Right lobe of liver (tissue), 4 donors: Measurements from ENCODE around the gene MAST3.
"Not testable (repeated sequence)": the region's sequence is repeated elsewhere in the genome, so short reads cannot be mapped to it uniquely, and the experiment has no call there.

Experiments
- POLR2A ChIP-seq: fragments of 450-650 bp; IDR thresholded peaks from one replicate; pipeline ENCODE4 v1.6.1; 2017; ENCODE audit warnings: antibody characterized with exemption, mild to moderate bottlenecking
- TF ChIP-seq, protein P1 (sequence below), 4 donors: fragments of 200-600 bp in 3 of 4; fragments of 450-650 bp in 1 of 4; IDR thresholded peaks; one replicate each; pipeline versions ENCODE4 v1.5.1 to v1.8.0; 2016 to 2022; ENCODE audit warnings: antibody characterized with exemption in 4 of 4, mild to moderate bottlenecking in 2 of 4
- donor health status: DM: no; HTN: no; CAD: no.
- donor health status: DM: no; HTN: no; CAD: no.
- donor health status: DM: no; HTN: yes; CAD: no.

DNA sequence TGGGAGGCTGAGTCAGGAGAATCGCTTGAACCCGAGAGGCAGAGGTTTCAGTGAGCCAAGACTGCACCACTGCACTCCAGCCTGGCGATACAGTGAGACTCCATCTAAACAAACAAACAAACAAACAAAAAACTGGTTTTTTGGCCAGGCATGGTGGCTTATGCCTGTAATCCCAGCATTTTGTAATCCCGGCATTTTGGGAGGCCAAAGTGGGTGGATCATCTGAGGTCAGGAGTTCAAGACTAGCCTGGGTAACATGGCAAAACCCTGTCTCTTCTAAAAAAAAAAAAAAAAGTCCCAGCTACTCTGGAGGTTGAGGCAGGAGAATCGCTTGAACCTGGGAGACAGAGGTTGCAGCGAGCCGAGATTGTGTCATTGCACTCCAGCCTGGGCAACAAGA, 7.7 kb downstream of the MAST3 start:
- TF ChIP-seq, protein P1, sequence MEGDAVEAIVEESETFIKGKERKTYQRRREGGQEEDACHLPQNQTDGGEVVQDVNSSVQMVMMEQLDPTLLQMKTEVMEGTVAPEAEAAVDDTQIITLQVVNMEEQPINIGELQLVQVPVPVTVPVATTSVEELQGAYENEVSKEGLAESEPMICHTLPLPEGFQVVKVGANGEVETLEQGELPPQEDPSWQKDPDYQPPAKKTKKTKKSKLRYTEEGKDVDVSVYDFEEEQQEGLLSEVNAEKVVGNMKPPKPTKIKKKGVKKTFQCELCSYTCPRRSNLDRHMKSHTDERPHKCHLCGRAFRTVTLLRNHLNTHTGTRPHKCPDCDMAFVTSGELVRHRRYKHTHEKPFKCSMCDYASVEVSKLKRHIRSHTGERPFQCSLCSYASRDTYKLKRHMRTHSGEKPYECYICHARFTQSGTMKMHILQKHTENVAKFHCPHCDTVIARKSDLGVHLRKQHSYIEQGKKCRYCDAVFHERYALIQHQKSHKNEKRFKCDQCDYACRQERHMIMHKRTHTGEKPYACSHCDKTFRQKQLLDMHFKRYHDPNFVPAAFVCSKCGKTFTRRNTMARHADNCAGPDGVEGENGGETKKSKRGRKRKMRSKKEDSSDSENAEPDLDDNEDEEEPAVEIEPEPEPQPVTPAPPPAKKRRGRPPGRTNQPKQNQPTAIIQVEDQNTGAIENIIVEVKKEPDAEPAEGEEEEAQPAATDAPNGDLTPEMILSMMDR (IDR thresholded peaks at IDR 0.05), result not testable (repeated sequence)
- not testable (repeated sequence) for TF ChIP-seq POLR2A
